Activated CD4-positive, alpha-beta memory T cell treated with anti-CD3 and anti-CD28 coated beads, Interleukin-2, amount 10 ng/mL, durations not matched to agents 7 days and 5 days (primary cell): ENCODE results near the gene FBXO42. TPM values are rescaled to one million over a fixed set of nuclear protein-coding genes. Genes with fewer than 3 reads are reported as not detected.
"Not testable (repeated sequence)": the region's sequence is repeated elsewhere in the genome, so short reads cannot be mapped to it uniquely, and the experiment has no call there.

Experiments used
- CTCF ChIA-PET: fragments of 350-600 bp; sonication (Branson Sonifier 250); formaldehyde crosslinking; loops from one replicate; lab custom pipeline; 2021; ENCODE audit warnings: antibody characterized with exemption, inconsistent platforms; lab: Charles Lee
- POLR2A ChIA-PET: fragments of 350-600 bp; sonication (Branson Sonifier 250); formaldehyde crosslinking; loops from one replicate; lab custom pipeline; 2021; ENCODE audit warnings: antibody characterized with exemption; lab: Charles Lee
- DNase-seq: peaks from one replicate; pipeline ENCODE4 v3.0.0-alpha.2; 2020
- H3K27ac Mint-ChIP-seq: one replicate; pipeline ENCODE4 v1.8.0; 2021; ENCODE audit warnings: mild to moderate bottlenecking, mixed read lengths
- H3K27me3 Mint-ChIP-seq: one replicate; pipeline ENCODE4 v1.8.0; 2021; ENCODE audit warnings: mixed read lengths
- H3K36me3 Mint-ChIP-seq: one replicate; pipeline ENCODE4 v1.8.0; 2021; ENCODE audit warnings: low read depth, mixed read lengths
- H3K4me1 Mint-ChIP-seq: one replicate; pipeline ENCODE4 v1.8.0; 2021; ENCODE audit warnings: mixed read lengths
- H3K4me3 Mint-ChIP-seq: one replicate; pipeline ENCODE4 v1.8.0; 2021; ENCODE audit warnings: mild to moderate bottlenecking, mixed read lengths
- H3K9me3 Mint-ChIP-seq: one replicate; pipeline ENCODE4 v1.8.0; 2021; ENCODE audit warnings: mixed read lengths
- total RNA-seq, 2 experiments: library from RNA; stranded (reverse); gene quantifications; one replicate each; pipeline ENCODE4 v1.2.3, GENCODE V29; 2021

Gene FBXO42
- total RNA-seq, 2 experiments from 2014 or later: 19.9 to 20.7 TPM

GRCh38 chr1:16215240-16215639 lies 137.0 kb downstream of the FBXO42 start:
- POLR2A ChIA-PET, H3K27ac Mint-ChIP-seq, H3K9me3 Mint-ChIP-seq, H3K4me3 Mint-ChIP-seq, DNase-seq, H3K36me3 Mint-ChIP-seq, H3K27me3 Mint-ChIP-seq: not testable (repeated sequence)
- CTCF ChIA-PET: interaction anchor here (0.7 kb wide), 1 partner anchor 514 kb away, joined by 5 read pairs; no protein-coding TSS in a partner anchor
- peaks cover 33% of the 10 kb centered on the region for H3K4me1 Mint-ChIP-seq

- H3K4me3 Mint-ChIP-seq, H3K27ac Mint-ChIP-seq, DNase-seq, CTCF ChIA-PET, H3K36me3 Mint-ChIP-seq, H3K9me3 Mint-ChIP-seq, POLR2A ChIA-PET, H3K27me3 Mint-ChIP-seq: not testable (repeated sequence)
- H3K4me1 Mint-ChIP-seq: peaks cover 23% of the 10 kb centered on the region
These were observed 138.7 kb downstream of the FBXO42 start for GRCh38 chr1:16213544-16213943.

- H3K27ac Mint-ChIP-seq: no peak overlapping the region
- POLR2A ChIA-PET: interaction anchor here (1.0 kb wide), 1 partner anchor 23 kb away, joined by 3 read pairs; no protein-coding TSS in a partner anchor
- no peaks in the 10 kb centered on the region for H3K36me3 Mint-ChIP-seq
- no peaks in the 10 kb centered on the region for H3K9me3 Mint-ChIP-seq
- H3K4me3 Mint-ChIP-seq: no peak overlapping the region
- H3K4me1 Mint-ChIP-seq: peaks cover 20% of the 10 kb centered on the region
- peaks cover 5% of the 10 kb centered on the region for H3K27me3 Mint-ChIP-seq
- CTCF ChIA-PET: no interaction called here
- DNase-seq: no peak
These were observed 139.3 kb downstream of the FBXO42 start for GRCh38 chr1:16213013-16213412.

- Mint-ChIP-seq H3K9me3 (no peaks in the 10 kb centered on the region), H3K36me3 (no peaks in the 10 kb centered on the region), H3K27me3 (peaks cover 5% of the 10 kb centered on the region), H3K4me1 (peaks cover 15% of the 10 kb centered on the region), H3K4me3 (no peak within 1 kb of the TSS), H3K27ac (no peak within 1 kb of the TSS)
- CTCF ChIA-PET: no interaction called here
- POLR2A ChIA-PET: interaction anchor here (1.0 kb wide), 1 partner anchor 24 kb away, joined by 3 read pairs; no protein-coding TSS in a partner anchor
- DNase-seq: no peak
These were observed 139.9 kb downstream of the FBXO42 start, which contains the start of gene ARHGEF19 for GRCh38 chr1:16212251-16212961. Gene ARHGEF19 (minus strand): TSS chr1:16212652. CDS start chr1:16209054, 3,598 bp downstream.

GRCh38 chr1:16211824-16212223 lies 140.5 kb downstream of the FBXO42 start:
- H3K9me3 Mint-ChIP-seq: no peaks in the 10 kb centered on the region

GRCh38 chr1:16210581-16210980 lies 141.7 kb downstream of the FBXO42 start:
- no peaks in the 10 kb centered on the region for H3K36me3 Mint-ChIP-seq
- no peak for DNase-seq
- peaks cover 4% of the 10 kb centered on the region for H3K27me3 Mint-ChIP-seq
- H3K4me1 Mint-ChIP-seq: peaks cover 14% of the 10 kb centered on the region
- POLR2A ChIA-PET: no interaction called here
- no peaks in the 10 kb centered on the region for H3K9me3 Mint-ChIP-seq
- CTCF ChIA-PET: no interaction called here
- no peak overlapping the region for H3K27ac Mint-ChIP-seq
- no peak overlapping the region for H3K4me3 Mint-ChIP-seq

More at GRCh38 chr1:16211824-16212223, 140.5 kb downstream of the FBXO42 start:
- no peak overlapping the region for H3K27ac Mint-ChIP-seq
- ChIA-PET CTCF (no interaction called here), POLR2A (interaction anchor here (1.0 kb wide), 1 partner anchor 24 kb away, joined by 3 read pairs; no protein-coding TSS in a partner anchor)
- DNase-seq: no peak
- H3K4me3 Mint-ChIP-seq: no peak overlapping the region
- no peaks in the 10 kb centered on the region for H3K36me3 Mint-ChIP-seq
- peaks cover 16% of the 10 kb centered on the region for H3K4me1 Mint-ChIP-seq
- peaks cover 5% of the 10 kb centered on the region for H3K27me3 Mint-ChIP-seq

GRCh38 chr1:16209847-16210407 lies 142.4 kb downstream of the FBXO42 start:
- CTCF ChIA-PET: no interaction called here
- no peak for DNase-seq
- H3K9me3 Mint-ChIP-seq: no peaks in the 10 kb centered on the region
- H3K4me1 Mint-ChIP-seq: peaks cover 19% of the 10 kb centered on the region
- no peaks in the 10 kb centered on the region for H3K36me3 Mint-ChIP-seq
- H3K4me3 Mint-ChIP-seq: no peak overlapping the region
- H3K27ac Mint-ChIP-seq: no peak overlapping the region
- POLR2A ChIA-PET: no interaction called here
- H3K27me3 Mint-ChIP-seq: peaks cover 4% of the 10 kb centered on the region

GRCh38 chr1:16209132-16209846 lies 143.0 kb downstream of the FBXO42 start:
- H3K27ac Mint-ChIP-seq: no peak overlapping the region
- no peaks in the 10 kb centered on the region for H3K9me3 Mint-ChIP-seq
- POLR2A ChIA-PET: interaction anchor here (3.9 kb wide), 1 partner anchor 9 kb away, joined by 40 read pairs; no protein-coding TSS in a partner anchor
- CTCF ChIA-PET: no interaction called here
- H3K4me1 Mint-ChIP-seq: peaks cover 19% of the 10 kb centered on the region
- no peaks in the 10 kb centered on the region for H3K36me3 Mint-ChIP-seq
- H3K27me3 Mint-ChIP-seq: peaks cover 4% of the 10 kb centered on the region
- no peak for DNase-seq
- no peak overlapping the region for H3K4me3 Mint-ChIP-seq

- Mint-ChIP-seq H3K27ac (no peak overlapping the region), H3K9me3 (no peaks in the 10 kb centered on the region), H3K36me3 (no peaks in the 10 kb centered on the region), H3K4me1 (peaks cover 19% of the 10 kb centered on the region), H3K27me3 (peaks cover 4% of the 10 kb centered on the region), H3K4me3 (no peak overlapping the region)
- CTCF ChIA-PET: no interaction called here
- no peak for DNase-seq
- POLR2A ChIA-PET: interaction anchor here (3.9 kb wide), 1 partner anchor 10 kb away, joined by 40 read pairs; no protein-coding TSS in a partner anchor
These were observed 143.9 kb downstream of the FBXO42 start for GRCh38 chr1:16208270-16208987.

GRCh38 chr1:16207318-16208269 lies 144.7 kb downstream of the FBXO42 start:
- peak overlapping the region; percentile 81 for H3K4me3 Mint-ChIP-seq
- no peaks in the 10 kb centered on the region for H3K27me3 Mint-ChIP-seq
- H3K27ac Mint-ChIP-seq: peak overlapping the region; percentile 99
- ChIA-PET POLR2A (interaction anchor here (0.6 to 3.9 kb wide), 5 partner anchors 10 to 156 kb away, joined by 3 to 40 read pairs (median 3); partner anchors contain the start of gene CPLANE2), CTCF (interaction anchor here (1.0 to 1.5 kb wide), 5 partner anchors 10 to 233 kb away, joined by 4 to 12 read pairs (median 7); partner anchors contain the start of gene NECAP2)
- H3K36me3 Mint-ChIP-seq: no peaks in the 10 kb centered on the region
- DNase-seq: peak; percentile 28
- H3K9me3 Mint-ChIP-seq: no peaks in the 10 kb centered on the region
- H3K4me1 Mint-ChIP-seq: peaks cover 19% of the 10 kb centered on the region

- Mint-ChIP-seq H3K27me3 (no peaks in the 10 kb centered on the region), H3K4me1 (peaks cover 19% of the 10 kb centered on the region), H3K36me3 (no peaks in the 10 kb centered on the region), H3K4me3 (peak overlapping the region; percentile 81), H3K27ac (peak overlapping the region; percentile 99), H3K9me3 (no peaks in the 10 kb centered on the region)
- POLR2A ChIA-PET: interaction anchor here (0.6 to 3.9 kb wide), 6 partner anchors 11 to 156 kb away, joined by 3 to 40 read pairs (median 3); partner anchors contain the start of gene CPLANE2
- CTCF ChIA-PET: interaction anchor here (1.0 to 2.1 kb wide), 6 partner anchors 11 to 234 kb away, joined by 4 to 12 read pairs (median 6); partner anchors contain the start of gene NECAP2
- peak; percentile 95 for DNase-seq
These were observed 145.5 kb downstream of the FBXO42 start for GRCh38 chr1:16206547-16207317.
